HCEC 1CT (cell line): Measurements from ENCODE around the gene CTNNB1.
"Not testable (repeated sequence)": the region's sequence is repeated elsewhere in the genome, so short reads cannot be mapped to it uniquely, and the experiment has no call there.

Source experiments
- DNase-seq: peaks from one replicate; pipeline ENCODE4 v3.0.0-alpha.2; 2017

The CTNNB1 gene

GRCh38 chr3:41259449-41260062, 60.3 kb downstream of the CTNNB1 start:
- no peak for DNase-seq

- DNase-seq: no peak
Observed at GRCh38 chr3:41260063-41260450, 60.8 kb downstream of the CTNNB1 start.

GRCh38 chr3:41265011-41265545, 65.8 kb downstream of the CTNNB1 start:
- peak; percentile 69 for DNase-seq

GRCh38 chr3:41265823-41266273, 66.5 kb downstream of the CTNNB1 start:
- DNase-seq: peak; percentile 63

- DNase-seq: peak; percentile 96
Observed at GRCh38 chr3:41267975-41268640, 68.8 kb downstream of the CTNNB1 start.

GRCh38 chr3:41272667-41273066, 73.4 kb downstream of the CTNNB1 start:
- no peak for DNase-seq

GRCh38 chr3:41274944-41275668, 75.8 kb downstream of the CTNNB1 start:
- DNase-seq: peak; percentile 80

- no peak for DNase-seq
Observed at GRCh38 chr3:41276191-41276590, 76.9 kb downstream of the CTNNB1 start.

GRCh38 chr3:41277790-41278465, 78.6 kb downstream of the CTNNB1 start:
- no peak for DNase-seq

GRCh38 chr3:41284934-41285333, 85.6 kb downstream of the CTNNB1 start:
- DNase-seq: not testable (repeated sequence)

GRCh38 chr3:41286305-41286704, 87.0 kb downstream of the CTNNB1 start:
- peak; percentile 14 for DNase-seq

GRCh38 chr3:41288785-41289184, 89.5 kb downstream of the CTNNB1 start:
- no peak for DNase-seq
